SK-MEL-5 (cell line): ENCODE results near the gene TTN. TPM values are rescaled to one million over a fixed set of nuclear protein-coding genes. Genes with fewer than 3 reads are reported as not detected.
"Not testable (repeated sequence)": the region's sequence is repeated elsewhere in the genome, so short reads cannot be mapped to it uniquely, and the experiment has no call there.

Source experiments
- DNase-seq: peaks from one replicate; pipeline ENCODE4 v3.0.0-alpha.2; 2016; ENCODE audit warnings: low read depth, low spot score
- in situ Hi-C: cut with HindIII; loops from 2 replicates; pipeline ENCODE4 v1.10.0; 2016; ENCODE audit warnings: low sequenced_read_pairs, high pct_unique_total_duplicates, low pct_unique_long_range_greater_than_20kb
- total RNA-seq: library from RNA; depleted of rRNA; stranded (reverse); fragments of >200 nt; shearing (Covaris generic); gene quantifications from 2 replicates; pipeline ENCODE4 v1.2.3, GENCODE V29; 2014

Gene TTN
- total RNA-seq, 1 experiment from 2014 or later = under 0.01 TPM

DNA sequence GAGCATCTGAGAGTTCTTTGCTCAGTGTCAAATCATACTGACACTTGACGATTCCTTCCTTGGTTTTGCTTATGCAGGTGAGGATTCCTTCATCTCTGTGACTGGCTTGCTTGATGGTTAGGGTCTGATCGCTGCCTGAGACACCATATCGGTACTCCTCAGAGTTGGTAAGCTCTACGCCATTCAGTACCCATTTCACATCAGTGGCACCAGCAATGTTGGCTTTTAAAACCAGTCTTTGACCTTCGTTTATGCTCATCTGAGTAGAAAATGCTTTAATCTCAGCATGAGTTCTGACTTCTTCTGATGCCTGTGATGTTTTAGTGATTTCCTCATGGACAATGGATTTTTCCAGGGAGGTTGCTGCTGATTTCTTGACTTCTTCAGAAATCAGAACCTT is 278.6 kb downstream of the TTN start:
- in situ Hi-C loops = no loop called here
- no peak for DNase-seq

DNA sequence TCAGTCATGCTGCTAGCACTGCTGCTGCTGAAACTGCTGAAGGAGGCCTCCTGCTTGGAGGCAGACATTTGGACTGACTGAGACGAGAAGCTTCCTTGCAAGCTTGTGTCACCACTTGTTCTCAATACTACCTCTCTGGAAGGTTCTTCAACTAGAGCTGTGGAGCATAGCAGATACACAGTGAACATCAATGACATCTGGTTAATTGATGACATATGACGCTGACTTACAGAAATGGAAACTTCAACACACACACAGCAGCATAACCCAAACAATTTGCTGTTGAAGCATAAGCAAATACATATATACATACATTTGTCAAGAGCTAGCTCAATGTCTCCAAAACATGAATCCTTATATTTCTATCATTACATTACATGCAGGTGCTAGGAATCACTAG is 279.6 kb downstream of the TTN start:
- in situ Hi-C loops = no loop called here

DNA sequence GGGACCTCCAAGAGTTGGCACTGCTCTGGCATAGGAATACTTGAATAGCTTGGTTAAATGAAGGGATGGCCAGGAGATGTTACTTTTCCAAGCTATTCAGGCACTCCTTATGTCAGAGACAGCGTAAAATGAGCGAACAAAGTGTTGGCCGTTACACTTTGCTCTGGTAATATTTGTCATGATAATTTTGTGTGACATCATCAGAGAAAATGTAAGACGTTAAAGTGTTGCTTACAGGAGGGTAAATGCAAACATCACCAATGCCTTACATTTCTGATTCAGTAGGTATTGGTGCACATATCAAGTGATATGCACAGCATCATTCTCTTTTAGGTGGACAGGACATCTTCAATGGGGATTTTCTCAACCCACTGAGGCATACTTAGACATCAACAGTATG is 281.0 kb downstream of the TTN start:
- in situ Hi-C loops = no loop called here
- no peak for DNase-seq

More for the DNA sequence above, 279.6 kb downstream of the TTN start:
- DNase-seq = no peak

DNA sequence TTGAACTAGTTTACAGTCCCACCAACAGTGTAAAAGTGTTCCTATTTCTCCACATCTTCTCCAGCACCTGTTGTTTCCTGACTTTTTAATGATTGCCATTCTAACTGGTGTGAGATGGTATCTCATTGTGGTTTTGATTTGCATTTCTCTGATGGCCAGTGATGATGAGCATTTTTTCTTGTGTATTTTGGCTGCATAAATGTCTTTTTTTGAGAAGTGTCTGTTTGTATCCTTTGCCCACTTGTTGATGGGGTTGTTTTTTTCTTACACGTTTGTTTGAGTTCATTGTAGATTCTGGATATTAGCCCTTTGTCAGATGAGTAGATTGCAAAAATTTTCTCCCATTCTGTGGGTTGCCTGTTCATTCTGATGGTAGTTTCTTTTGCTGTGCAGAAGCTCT is 281.8 kb downstream of the TTN start:
- DNase-seq, in situ Hi-C loops: not testable (repeated sequence)

DNA sequence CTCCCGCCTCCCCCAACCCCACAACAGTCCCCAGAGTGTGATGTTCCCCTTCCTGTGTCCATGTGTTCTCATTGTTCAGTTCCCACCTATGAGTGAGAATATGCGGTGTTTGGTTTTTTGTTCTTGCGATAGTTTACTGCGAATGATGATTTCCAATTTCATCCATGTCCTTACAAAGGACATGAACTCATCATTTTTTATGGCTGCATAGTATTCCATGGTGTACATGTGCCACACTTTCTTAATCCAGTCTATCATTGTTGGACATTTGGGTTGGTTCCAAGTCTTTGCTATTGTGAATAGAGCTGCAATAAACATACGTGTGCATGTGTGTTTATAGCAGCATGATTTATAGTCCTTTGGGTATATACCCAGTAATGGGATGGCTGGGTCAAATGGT is 282.2 kb downstream of the TTN start:
- DNase-seq, in situ Hi-C loops: not testable (repeated sequence)

DNA sequence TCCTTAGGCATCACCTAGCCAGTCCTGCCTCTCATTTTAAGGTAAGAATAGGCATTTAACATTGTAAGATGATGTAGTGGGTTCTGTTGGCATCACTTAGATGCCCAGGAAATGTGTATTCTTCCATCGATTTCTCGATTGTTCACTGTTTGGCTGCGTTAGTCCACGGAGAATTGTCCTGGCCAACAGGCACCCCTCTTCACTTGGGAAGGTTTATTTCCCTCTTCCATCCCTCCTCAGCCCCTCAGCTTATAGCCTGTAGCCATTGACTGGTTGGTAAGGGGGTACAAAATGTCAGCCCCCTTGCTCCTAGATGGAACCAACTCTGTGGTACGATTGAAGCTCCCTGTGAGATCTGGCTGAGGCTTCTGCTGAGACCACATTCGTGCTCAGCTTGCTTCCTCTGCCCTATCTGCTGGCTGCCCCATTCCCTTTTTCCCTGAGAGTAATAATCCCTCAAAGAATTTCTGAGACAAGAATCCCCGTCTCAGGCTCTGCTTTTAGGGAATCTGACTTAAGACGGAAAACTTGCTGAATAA is 283.6 kb downstream of the TTN start:
- no peak for DNase-seq
- in situ Hi-C loops = no loop called here

GRCh38 chr2:178522950-178523595 is 284.1 kb downstream of the TTN start:
- in situ Hi-C loops = no loop called here
- DNase-seq = peak; percentile 91

GRCh38 chr2:178521304-178522150 is 285.7 kb downstream of the TTN start:
- no peak for DNase-seq
- in situ Hi-C loops = no loop called here

- in situ Hi-C loops = no loop called here
- DNase-seq = no peak
Measured at GRCh38 chr2:178517496-178517895, 289.7 kb downstream of the TTN start.

DNA sequence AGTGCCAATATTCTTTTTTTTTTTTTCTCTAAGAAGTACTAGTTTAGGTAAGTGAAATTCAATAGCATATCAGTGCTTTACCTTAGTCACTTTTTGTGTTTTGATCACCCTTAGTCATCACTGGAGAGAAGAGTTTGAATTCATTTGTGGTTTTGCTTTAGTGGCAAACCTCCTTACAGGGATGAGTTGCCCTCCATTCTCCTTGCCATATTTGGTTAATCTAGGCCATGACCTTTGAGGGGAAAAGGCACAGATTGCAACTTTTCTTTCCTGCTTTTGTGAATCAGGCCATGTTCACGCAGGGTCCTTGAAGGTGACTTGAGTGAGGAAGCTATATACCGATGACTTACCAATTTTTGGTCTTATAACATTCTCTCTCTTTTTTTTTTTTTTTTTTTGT is 292.6 kb downstream of the TTN start:
- no peak for DNase-seq

DNA sequence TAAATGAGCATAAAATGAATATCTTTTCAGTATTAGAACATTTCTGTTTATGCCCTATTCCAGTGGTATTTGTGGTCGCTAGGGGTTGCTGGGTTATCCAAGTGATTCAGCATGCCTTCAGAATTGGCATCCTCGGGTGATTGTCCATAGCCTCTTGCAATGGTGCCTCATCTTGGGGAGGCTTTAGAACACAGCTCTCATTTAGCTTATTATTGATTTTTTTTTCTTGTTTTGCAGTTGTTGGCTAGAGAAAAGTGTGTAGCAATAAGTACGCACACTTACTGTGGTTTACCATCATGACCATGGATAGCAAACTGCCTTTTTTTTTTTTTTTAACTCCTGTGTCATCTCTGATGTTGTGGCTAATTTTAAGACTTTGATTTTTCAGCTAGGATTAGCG is 293.3 kb downstream of the TTN start:
- DNase-seq = no peak
- in situ Hi-C loops = no loop called here

More for the DNA sequence above, 292.6 kb downstream of the TTN start:
- in situ Hi-C loops = no loop called here

GRCh38 chr2:178512484-178512883 is 294.7 kb downstream of the TTN start:
- DNase-seq = no peak
- in situ Hi-C loops = no loop called here

DNA sequence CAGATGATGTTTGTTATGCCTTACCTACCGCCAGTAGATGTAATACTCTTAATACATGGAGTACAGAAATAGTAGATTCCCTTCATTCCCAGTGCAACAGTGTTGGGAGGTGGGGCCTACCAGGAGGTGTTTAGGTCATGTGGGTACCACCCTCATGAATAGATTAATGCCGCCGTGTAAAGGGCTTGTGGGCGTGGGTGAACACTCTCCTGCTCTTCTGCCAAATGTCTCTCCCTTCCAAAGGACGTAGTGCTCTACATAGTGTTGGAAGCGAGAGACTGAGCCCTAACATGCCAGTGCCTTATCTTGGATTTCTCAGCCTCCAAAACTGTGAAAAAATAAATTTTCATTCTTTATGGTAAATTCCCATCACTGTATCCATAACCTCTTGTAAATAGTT is 296.8 kb downstream of the TTN start:
- DNase-seq = no peak
- in situ Hi-C loops = no loop called here

GRCh38 chr2:178508646-178509045 is 298.6 kb downstream of the TTN start:
- in situ Hi-C loops = no loop called here
- DNase-seq = no peak

DNA sequence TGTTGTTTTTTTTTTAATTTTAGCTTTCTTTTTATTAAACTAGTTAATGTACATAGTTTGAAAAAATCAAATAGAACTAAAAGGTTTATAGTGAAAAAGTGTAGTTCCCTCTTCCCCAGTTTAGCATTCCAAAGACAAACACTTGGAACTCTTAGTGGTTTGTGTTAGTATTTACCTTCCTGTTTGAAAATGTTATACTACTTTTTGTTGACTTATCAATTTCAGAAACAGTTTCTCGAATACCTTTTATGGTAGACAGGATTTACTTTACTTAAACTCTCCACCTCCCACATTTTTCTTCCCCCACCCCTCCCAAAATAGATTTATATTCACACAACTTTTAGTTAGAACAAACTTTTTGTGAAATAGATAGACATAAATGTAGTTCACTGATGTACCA is 300.3 kb downstream of the TTN start:
- in situ Hi-C loops = no loop called here
- no peak for DNase-seq

GRCh38 chr2:178506524-178506923 is 300.7 kb downstream of the TTN start:
- in situ Hi-C loops = no loop called here
- no peak for DNase-seq

- DNase-seq = no peak
- in situ Hi-C loops = no loop called here
Measured at GRCh38 chr2:178506101-178506500, 301.1 kb downstream of the TTN start.

- in situ Hi-C loops = no loop called here
- no peak for DNase-seq
Measured at GRCh38 chr2:178502751-178503150, 304.5 kb downstream of the TTN start.

- in situ Hi-C loops = no loop called here
- no peak for DNase-seq
Measured at GRCh38 chr2:178499640-178500039, 307.6 kb downstream of the TTN start.
